Measurements from ENCODE around the gene CDKL5.

CDKL5 gene

DNA sequence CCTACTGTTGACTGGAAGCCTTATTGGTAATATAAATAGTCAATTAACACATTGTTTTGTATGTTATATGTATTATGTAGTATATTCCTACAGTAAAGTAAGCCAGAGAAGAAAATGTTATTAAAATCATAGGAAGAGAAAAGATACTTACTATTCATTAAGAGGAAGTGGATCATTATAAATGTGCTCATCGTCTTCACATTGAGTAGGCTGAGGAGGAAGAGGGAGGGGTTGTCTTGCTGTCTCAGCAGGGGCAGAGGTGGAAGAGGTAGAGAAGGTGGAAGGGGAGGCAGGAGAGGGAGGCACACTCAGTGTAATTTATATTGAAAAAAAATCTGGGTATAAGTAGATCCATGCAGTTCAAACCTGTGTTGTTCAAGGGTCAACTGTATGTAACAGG lies 10.6 kb downstream of the CDKL5 start:
- Histone ChIP-seq H3K27ac (replicated peaks) (no peak overlapping the region), H3K27me3 (ENCODE audit: insufficient read depth, poor library complexity, severe bottlenecking) (no peaks in the 10 kb centered on the region), H3K4me3 (replicated peaks; ENCODE audit: insufficient read depth, low read length) (no peak overlapping the region)
- no peak for DNase-seq (ENCODE audit: low read depth in 1 of 2, low spot score in 1 of 2)
- TF ChIP-seq, protein P1, sequence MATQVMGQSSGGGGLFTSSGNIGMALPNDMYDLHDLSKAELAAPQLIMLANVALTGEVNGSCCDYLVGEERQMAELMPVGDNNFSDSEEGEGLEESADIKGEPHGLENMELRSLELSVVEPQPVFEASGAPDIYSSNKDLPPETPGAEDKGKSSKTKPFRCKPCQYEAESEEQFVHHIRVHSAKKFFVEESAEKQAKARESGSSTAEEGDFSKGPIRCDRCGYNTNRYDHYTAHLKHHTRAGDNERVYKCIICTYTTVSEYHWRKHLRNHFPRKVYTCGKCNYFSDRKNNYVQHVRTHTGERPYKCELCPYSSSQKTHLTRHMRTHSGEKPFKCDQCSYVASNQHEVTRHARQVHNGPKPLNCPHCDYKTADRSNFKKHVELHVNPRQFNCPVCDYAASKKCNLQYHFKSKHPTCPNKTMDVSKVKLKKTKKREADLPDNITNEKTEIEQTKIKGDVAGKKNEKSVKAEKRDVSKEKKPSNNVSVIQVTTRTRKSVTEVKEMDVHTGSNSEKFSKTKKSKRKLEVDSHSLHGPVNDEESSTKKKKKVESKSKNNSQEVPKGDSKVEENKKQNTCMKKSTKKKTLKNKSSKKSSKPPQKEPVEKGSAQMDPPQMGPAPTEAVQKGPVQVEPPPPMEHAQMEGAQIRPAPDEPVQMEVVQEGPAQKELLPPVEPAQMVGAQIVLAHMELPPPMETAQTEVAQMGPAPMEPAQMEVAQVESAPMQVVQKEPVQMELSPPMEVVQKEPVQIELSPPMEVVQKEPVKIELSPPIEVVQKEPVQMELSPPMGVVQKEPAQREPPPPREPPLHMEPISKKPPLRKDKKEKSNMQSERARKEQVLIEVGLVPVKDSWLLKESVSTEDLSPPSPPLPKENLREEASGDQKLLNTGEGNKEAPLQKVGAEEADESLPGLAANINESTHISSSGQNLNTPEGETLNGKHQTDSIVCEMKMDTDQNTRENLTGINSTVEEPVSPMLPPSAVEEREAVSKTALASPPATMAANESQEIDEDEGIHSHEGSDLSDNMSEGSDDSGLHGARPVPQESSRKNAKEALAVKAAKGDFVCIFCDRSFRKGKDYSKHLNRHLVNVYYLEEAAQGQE (IDR thresholded peaks at IDR 0.05; ENCODE audit: insufficient replicate concordance, low read depth) = no peak
- TF ChIP-seq POLR2AphosphoS5 (IDR thresholded peaks at IDR 0.05; ENCODE audit: low read depth) = no peak
- TF ChIP-seq, protein P2, sequence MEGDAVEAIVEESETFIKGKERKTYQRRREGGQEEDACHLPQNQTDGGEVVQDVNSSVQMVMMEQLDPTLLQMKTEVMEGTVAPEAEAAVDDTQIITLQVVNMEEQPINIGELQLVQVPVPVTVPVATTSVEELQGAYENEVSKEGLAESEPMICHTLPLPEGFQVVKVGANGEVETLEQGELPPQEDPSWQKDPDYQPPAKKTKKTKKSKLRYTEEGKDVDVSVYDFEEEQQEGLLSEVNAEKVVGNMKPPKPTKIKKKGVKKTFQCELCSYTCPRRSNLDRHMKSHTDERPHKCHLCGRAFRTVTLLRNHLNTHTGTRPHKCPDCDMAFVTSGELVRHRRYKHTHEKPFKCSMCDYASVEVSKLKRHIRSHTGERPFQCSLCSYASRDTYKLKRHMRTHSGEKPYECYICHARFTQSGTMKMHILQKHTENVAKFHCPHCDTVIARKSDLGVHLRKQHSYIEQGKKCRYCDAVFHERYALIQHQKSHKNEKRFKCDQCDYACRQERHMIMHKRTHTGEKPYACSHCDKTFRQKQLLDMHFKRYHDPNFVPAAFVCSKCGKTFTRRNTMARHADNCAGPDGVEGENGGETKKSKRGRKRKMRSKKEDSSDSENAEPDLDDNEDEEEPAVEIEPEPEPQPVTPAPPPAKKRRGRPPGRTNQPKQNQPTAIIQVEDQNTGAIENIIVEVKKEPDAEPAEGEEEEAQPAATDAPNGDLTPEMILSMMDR (IDR thresholded peaks at IDR 0.05; ENCODE audit: insufficient read depth, low read length) = no peak
- no peak for TF ChIP-seq GABPA (IDR thresholded peaks at IDR 0.05; ENCODE audit: low read depth)
- no peak for TF ChIP-seq SPI1 (IDR thresholded peaks at IDR 0.05; ENCODE audit: borderline replicate concordance, low read depth)

DNA sequence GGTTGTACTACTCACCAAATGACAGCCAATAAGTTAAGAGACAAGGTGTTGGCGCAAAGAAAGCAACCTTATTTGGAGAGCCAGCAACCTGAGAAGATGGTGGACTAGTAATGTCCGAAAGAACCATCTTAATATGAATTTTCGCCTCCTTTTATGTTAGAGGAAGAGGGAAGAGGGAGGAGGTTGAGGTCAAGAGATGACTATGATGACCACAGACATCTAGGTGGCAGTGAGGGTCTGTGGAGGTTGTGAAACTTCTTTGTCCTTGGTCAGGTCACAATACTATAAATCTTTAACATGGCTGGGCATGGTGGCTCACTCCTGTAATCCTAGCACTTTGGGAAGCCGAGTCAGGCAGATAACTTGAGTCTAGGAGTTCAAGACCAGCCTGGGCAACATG lies 15.4 kb downstream of the CDKL5 start:
- Histone ChIP-seq H3K27me3 (ENCODE audit: insufficient read depth, poor library complexity, severe bottlenecking) (no peaks in the 10 kb centered on the region), H3K27ac (replicated peaks) (no peak overlapping the region), H3K4me3 (replicated peaks; ENCODE audit: insufficient read depth, low read length) (no peak overlapping the region)
- DNase-seq (ENCODE audit: low read depth in 1 of 2, low spot score in 1 of 2) = no peak
- TF ChIP-seq, protein P1 (IDR thresholded peaks at IDR 0.05; ENCODE audit: insufficient replicate concordance, low read depth) = no peak
- TF ChIP-seq, protein P2 (IDR thresholded peaks at IDR 0.05; ENCODE audit: insufficient read depth, low read length) = no peak
- TF ChIP-seq GABPA (IDR thresholded peaks at IDR 0.05; ENCODE audit: low read depth) (no peak), POLR2AphosphoS5 (IDR thresholded peaks at IDR 0.05; ENCODE audit: low read depth) (no peak), SPI1 (IDR thresholded peaks at IDR 0.05; ENCODE audit: borderline replicate concordance, low read depth) (no peak)

- no peak overlapping the region for H3K27ac ChIP-seq (replicated peaks)
- no peak for TF ChIP-seq GABPA (IDR thresholded peaks at IDR 0.05; ENCODE audit: low read depth)
- TF ChIP-seq, protein P1 (IDR thresholded peaks at IDR 0.05; ENCODE audit: insufficient replicate concordance, low read depth) = no peak
- TF ChIP-seq, protein P2 (IDR thresholded peaks at IDR 0.05; ENCODE audit: insufficient read depth, low read length) = no peak
- no peak overlapping the region for H3K4me3 ChIP-seq (replicated peaks; ENCODE audit: insufficient read depth, low read length)
- no peaks in the 10 kb centered on the region for H3K27me3 ChIP-seq (ENCODE audit: insufficient read depth, poor library complexity, severe bottlenecking)
- no peak for DNase-seq (ENCODE audit: low read depth in 1 of 2, low spot score in 1 of 2)
Measured at GRCh38 chrX:18441780-18442367, 16.5 kb downstream of the CDKL5 start.
